Gastrocnemius medialis (tissue), 4 donors: ENCODE measurements around the gene STRBP. TPM values are rescaled to one million over a fixed set of nuclear protein-coding genes. Genes with fewer than 3 reads are reported as not detected.

Source experiments
- ATAC-seq, 2 donors: fragments of 150-250 bp; one replicate each; pipeline ENCODE4 v1.9.1; 2016
- DNase-seq, 2 donors: peaks; one replicate each; pipeline ENCODE4 v3.0.0-alpha.2; 2019
- H3K27ac ChIP-seq, 4 donors: fragments of 200-600 bp; sonication (generic); 1 replicate in 1 of 4; 2 replicates in 3 of 4; pipeline ENCODE4 v1.5.1; 2016 to 2018; ENCODE audit warnings: mild to moderate bottlenecking in 2 of 4, moderate library complexity in 1 of 4
- H3K27me3 ChIP-seq, 3 donors: fragments of 200-600 bp; sonication (generic) in 2 of 3; 1 replicate in 1 of 3; 2 replicates in 2 of 3; pipeline versions ENCODE4 v1.5.1 to v1.6.0; 2016 to 2019; ENCODE audit warnings: mild to moderate bottlenecking in 1 of 3, moderate library complexity in 1 of 3
- H3K36me3 ChIP-seq, 2 donors: fragments of 200-600 bp; sonication (generic) in 1 of 2; one replicate each; pipeline ENCODE4 v1.5.1; 2017 to 2018
- H3K4me1 ChIP-seq, 2 donors: fragments of 200-600 bp; sonication (generic) in 1 of 2; one replicate each; pipeline ENCODE4 v1.5.1; 2016 to 2017; ENCODE audit warnings: mild to moderate bottlenecking in 2 of 2
- H3K4me3 ChIP-seq, 4 donors: fragments of 200-600 bp; sonication (generic) in 3 of 4; 1 replicate in 1 of 4; 2 replicates in 3 of 4; pipeline ENCODE4 v1.5.1; 2016 to 2019; ENCODE audit warnings: mild to moderate bottlenecking in 2 of 4
- H3K9me3 ChIP-seq, 3 donors: fragments of 200-600 bp; sonication (generic) in 2 of 3; 1 replicate in 1 of 3; 2 replicates in 2 of 3; pipeline ENCODE4 v1.5.1; 2016 to 2019
- CTCF ChIP-seq, 5 experiments: fragments of 450-650 bp in 3 of 5; fragments of 200-600 bp in 2 of 5; sonication (generic) in 2 of 5; IDR thresholded peaks in 4 of 5; conservative IDR thresholded peaks in 1 of 5; 1 replicate in 4 of 5; 2 replicates in 1 of 5; pipeline ENCODE4 v1.5.1; 2016 to 2019; ENCODE audit warnings: antibody characterized with exemption in 5 of 5, mild to moderate bottlenecking in 3 of 5, moderate library complexity in 3 of 5
- POLR2A ChIP-seq, 2 donors: fragments of 450-650 bp; IDR thresholded peaks; one replicate each; pipeline ENCODE4 v1.6.1; 2017; ENCODE audit warnings: antibody characterized with exemption in 2 of 2, mild to moderate bottlenecking in 2 of 2, moderate library complexity in 2 of 2
- in situ Hi-C, 4 donors: fragments of 200-750 bp; cut with MboI; loops; one replicate each; pipeline versions ENCODE4 v1.15.0 to v1.8.0; 2017; ENCODE audit warnings: low sequenced_read_pairs in 4 of 4
- intact Hi-C: fragments of 100-400 bp; cut with DNase I; formaldehyde crosslinking; loops from one replicate; pipeline ENCODE4 v1.15.1; 2023; ENCODE audit warnings: low total_unique reads
- total RNA-seq, 4 donors: library from RNA; depleted of rRNA; stranded (reverse); fragments of >200 nt; gene quantifications; one replicate each; pipeline versions ENCODE4 v1.1.0 to v1.2.3, GENCODE V29; 2016

Gene STRBP
- total RNA-seq, 4 donors from 2014 or later, result 5.0 to 25.0 (median 13.2) TPM

- H3K4me1 ChIP-seq, result no peaks in the 10 kb centered on the region
- DNase-seq, result no peak
- no peak overlapping the region for H3K4me3 ChIP-seq
- ATAC-seq, result no peak
- H3K27me3 ChIP-seq, result no peaks in the 10 kb centered on the region
- in situ Hi-C loops (no loop called here), intact Hi-C loops (no loop called here)
- no peaks in the 10 kb centered on the region for H3K36me3 ChIP-seq
- H3K9me3 ChIP-seq, result no peaks in the 10 kb centered on the region
- TF ChIP-seq POLR2A (IDR thresholded peaks at IDR 0.05), result no peak
- no peak for TF ChIP-seq CTCF (IDR thresholded peaks at IDR 0.05 in 4 of 5, conservative IDR thresholded peaks at IDR 0.05 in 1 of 5)
- H3K27ac ChIP-seq, result no peak overlapping the region
Observed at GRCh38 chr9:123169926-123170325, 98.5 kb downstream of the STRBP start.

GRCh38 chr9:123168586-123168985 is 99.8 kb downstream of the STRBP start:
- intact Hi-C loops (no loop called here), in situ Hi-C loops (no loop called here)
- DNase-seq (no peak), ATAC-seq (no peak)
- H3K9me3 ChIP-seq, result no peaks in the 10 kb centered on the region
- no peak overlapping the region for H3K4me3 ChIP-seq
- H3K4me1 ChIP-seq, result no peaks in the 10 kb centered on the region
- no peak overlapping the region for H3K27ac ChIP-seq
- TF ChIP-seq CTCF (IDR thresholded peaks at IDR 0.05 in 4 of 5, conservative IDR thresholded peaks at IDR 0.05 in 1 of 5), result no peak
- TF ChIP-seq POLR2A (IDR thresholded peaks at IDR 0.05), result no peak
- H3K36me3 ChIP-seq, result no peaks in the 10 kb centered on the region
- H3K27me3 ChIP-seq, result no peaks in the 10 kb centered on the region

GRCh38 chr9:123167474-123167873 is 100.9 kb downstream of the STRBP start:
- no peak overlapping the region for H3K4me3 ChIP-seq
- in situ Hi-C loops, result no loop called here

GRCh38 chr9:123165813-123166212 is 102.6 kb downstream of the STRBP start:
- no peaks in the 10 kb centered on the region for H3K4me1 ChIP-seq
- no peak overlapping the region for H3K27ac ChIP-seq
- H3K9me3 ChIP-seq, result no peaks in the 10 kb centered on the region
- in situ Hi-C loops (no loop called here), intact Hi-C loops (no loop called here)
- ATAC-seq (no peak), DNase-seq (no peak)
- no peaks in the 10 kb centered on the region for H3K27me3 ChIP-seq
- no peaks in the 10 kb centered on the region for H3K36me3 ChIP-seq
- TF ChIP-seq CTCF (IDR thresholded peaks at IDR 0.05 in 4 of 5, conservative IDR thresholded peaks at IDR 0.05 in 1 of 5) (no peak), POLR2A (IDR thresholded peaks at IDR 0.05) (no peak)
- H3K4me3 ChIP-seq, result no peak overlapping the region

More at GRCh38 chr9:123167474-123167873, 100.9 kb downstream of the STRBP start:
- Histone ChIP-seq H3K27me3 (no peaks in the 10 kb centered on the region), H3K4me1 (no peaks in the 10 kb centered on the region), H3K27ac (no peak overlapping the region), H3K9me3 (no peaks in the 10 kb centered on the region), H3K36me3 (no peaks in the 10 kb centered on the region)
- DNase-seq (no peak), ATAC-seq (no peak)
- no peak for TF ChIP-seq POLR2A (IDR thresholded peaks at IDR 0.05)
- TF ChIP-seq CTCF (IDR thresholded peaks at IDR 0.05 in 4 of 5, conservative IDR thresholded peaks at IDR 0.05 in 1 of 5), result no peak
- intact Hi-C loops, result no loop called here

- DNase-seq, result no peak
Observed at GRCh38 chr9:123164285-123164684, 104.1 kb downstream of the STRBP start.

More at GRCh38 chr9:123164285-123164684, 104.1 kb downstream of the STRBP start:
- Histone ChIP-seq H3K36me3 (no peaks in the 10 kb centered on the region), H3K4me1 (no peaks in the 10 kb centered on the region), H3K27ac (no peak overlapping the region), H3K4me3 (no peak overlapping the region), H3K9me3 (no peaks in the 10 kb centered on the region), H3K27me3 (no peaks in the 10 kb centered on the region)
- TF ChIP-seq CTCF (IDR thresholded peaks at IDR 0.05 in 4 of 5, conservative IDR thresholded peaks at IDR 0.05 in 1 of 5) (no peak), POLR2A (IDR thresholded peaks at IDR 0.05) (no peak)
- in situ Hi-C loops, result no loop called here
- intact Hi-C loops, result no loop called here
- ATAC-seq, result no peak
